T-helper 2 cell treated with Interferon-gamma antibody and Interleukin-4, amounts not matched to agents 100 ng/mL and 5 ng/mL, for 36 hours (primary cell): ENCODE data around the gene TOR1AIP1. TPM values are rescaled to one million over a fixed set of nuclear protein-coding genes. Genes with fewer than 3 reads are reported as not detected.
"Not testable (repeated sequence)": the region's sequence is repeated elsewhere in the genome, so short reads cannot be mapped to it uniquely, and the experiment has no call there.

ENCODE experiments used
- intact Hi-C: fragments of 100-400 bp; cut with micrococcal nuclease; formaldehyde crosslinking; loops from one replicate; pipeline ENCODE4 v1.15.1; 2023
- total RNA-seq: library from RNA; stranded (reverse); gene quantifications from 2 replicates; pipeline ENCODE4 v1.2.3, GENCODE V29; 2022

TOR1AIP1 gene
- total RNA-seq, 1 donor from 2014 or later = 90.5 TPM

DNA sequence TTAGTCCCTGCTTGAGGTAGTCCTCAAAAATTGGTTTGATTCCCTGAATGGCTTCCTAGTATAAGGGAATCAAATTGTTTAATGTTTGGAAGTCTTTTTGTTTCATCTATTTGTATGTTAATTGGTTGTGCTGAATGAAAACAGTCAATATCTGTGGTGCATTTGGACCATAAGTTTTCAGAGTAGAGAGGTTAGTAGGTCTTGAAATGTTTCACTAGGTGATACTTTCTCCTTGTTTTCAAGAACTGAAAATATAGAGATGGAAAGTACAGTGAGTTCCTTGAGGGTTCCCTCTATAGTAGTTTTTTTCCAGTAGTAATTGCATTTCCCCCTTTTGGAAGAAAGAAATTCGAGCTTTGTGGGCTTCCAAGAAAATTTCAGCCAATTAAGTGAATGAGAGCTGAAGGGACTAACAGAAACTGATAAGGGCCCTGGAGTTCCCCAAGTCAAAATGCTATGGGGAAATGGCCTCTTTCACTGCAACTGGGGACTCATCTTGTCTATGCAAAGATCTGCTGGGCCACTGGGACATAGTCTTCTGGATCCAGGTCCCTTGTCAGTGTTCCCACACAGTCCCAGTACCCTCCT, 53.9 kb downstream of the TOR1AIP1 start:
- intact Hi-C loops = no loop called here

DNA sequence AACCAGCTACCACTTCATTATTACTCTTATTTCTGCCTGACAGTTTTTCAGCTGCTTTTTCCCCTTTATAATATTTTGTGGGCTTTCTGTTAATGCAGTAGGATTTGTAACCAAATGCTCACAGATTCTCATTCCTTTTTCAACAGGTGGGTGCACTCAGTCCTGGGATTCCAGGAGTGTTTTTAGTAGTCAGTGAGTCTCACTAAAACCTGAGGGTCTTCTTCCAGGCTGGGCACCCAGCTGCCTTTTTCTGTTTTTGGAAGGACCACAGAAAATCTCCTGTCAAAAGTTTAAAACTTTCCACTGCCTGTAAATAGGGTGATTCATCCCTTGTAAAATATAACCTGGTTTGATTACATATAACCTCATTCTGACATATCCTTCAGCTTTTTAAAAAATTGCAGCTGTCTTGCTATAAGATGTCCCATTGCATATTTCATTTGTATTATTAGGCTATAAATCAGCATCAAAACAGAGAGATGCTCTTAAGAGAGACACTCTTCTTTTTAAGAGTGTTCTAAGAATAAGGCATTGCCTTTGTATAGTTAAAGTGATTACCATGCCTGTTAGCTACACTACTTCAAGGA, 55.7 kb downstream of the TOR1AIP1 start:
- intact Hi-C loops = no loop called here

DNA sequence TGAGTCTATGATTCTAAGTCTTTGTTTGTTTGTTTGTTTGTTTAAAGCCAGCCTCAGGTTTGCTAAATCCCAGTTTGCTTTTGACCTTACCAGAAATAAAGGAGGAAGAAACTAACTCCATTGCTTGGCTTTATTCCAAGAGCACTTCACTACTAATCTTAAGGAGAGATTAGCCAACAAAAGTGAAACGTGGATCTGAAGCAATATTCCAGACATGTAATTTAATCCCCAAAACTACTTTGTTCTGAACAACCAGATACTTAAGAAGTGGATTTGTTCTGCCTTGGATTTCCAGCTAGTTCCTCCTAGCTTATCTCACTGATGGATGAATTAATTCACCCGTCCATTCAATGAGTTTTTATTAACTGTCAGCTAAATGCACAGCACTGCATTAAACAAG, 56.7 kb downstream of the TOR1AIP1 start:
- intact Hi-C loops = no loop called here

DNA sequence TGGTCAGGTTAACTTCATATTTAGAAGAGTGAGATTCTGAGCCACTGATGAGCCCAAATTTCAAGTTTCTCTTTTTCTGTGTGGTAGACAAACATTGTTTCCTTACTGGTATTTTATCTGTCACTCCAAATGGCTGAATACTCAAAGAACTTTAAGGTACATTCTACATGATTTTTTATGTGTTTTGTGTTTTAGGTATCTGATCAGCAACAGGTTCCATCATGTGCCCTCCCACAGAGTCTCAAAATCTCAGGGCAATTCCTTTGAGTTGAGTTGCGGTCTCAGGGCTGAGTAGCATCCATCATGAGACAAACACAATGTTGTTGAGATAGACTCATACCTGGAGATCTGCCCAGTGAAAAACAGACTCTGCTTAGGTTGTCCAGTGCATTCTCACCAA, 57.9 kb downstream of the TOR1AIP1 start:
- intact Hi-C loops = no loop called here

DNA sequence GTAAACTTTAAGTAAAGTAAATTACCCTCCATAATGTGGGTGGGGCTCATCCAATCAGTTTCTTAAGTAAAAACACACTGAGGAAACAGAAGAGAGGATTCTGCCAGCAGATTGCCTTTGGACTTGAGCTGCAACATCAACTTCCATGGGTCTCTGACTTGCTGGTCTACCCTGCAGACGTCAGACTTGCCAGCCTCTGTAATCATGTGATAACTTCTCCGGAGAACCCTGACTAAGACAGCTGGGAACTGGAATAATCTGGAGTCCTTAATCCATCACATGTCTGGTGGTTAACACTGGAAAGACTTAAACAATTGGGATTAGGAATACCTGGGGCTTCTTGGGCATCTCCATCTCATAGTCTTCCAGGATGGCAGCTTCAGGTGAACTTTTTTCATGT, 59.4 kb downstream of the TOR1AIP1 start:
- intact Hi-C loops = no loop called here

DNA sequence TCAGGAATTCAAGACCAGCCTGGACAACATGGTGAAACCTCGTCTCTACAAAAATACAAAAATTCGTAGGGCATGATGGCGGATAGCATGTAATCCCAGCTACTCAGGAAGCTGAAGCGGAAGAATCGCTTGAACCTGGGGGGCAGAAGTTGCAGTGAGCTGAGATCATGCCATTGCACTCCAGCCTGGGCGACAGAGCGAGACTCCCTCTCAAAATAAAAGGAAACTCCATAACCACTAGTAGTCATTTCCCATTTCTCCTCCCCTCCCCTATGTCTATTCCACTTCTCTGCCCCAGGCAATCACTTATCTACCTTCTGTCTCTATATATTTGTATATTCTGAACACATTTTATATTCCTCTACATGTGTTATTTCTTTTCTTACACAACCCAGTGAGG, 68.6 kb downstream of the TOR1AIP1 start:
- intact Hi-C loops = loop anchor here (5.0 to 10.0 kb wide), 4 partner anchors 583 to 1134 kb away; partner anchors contain the start of genes AXDND1, FAM20B, IER5 and XPR1

DNA sequence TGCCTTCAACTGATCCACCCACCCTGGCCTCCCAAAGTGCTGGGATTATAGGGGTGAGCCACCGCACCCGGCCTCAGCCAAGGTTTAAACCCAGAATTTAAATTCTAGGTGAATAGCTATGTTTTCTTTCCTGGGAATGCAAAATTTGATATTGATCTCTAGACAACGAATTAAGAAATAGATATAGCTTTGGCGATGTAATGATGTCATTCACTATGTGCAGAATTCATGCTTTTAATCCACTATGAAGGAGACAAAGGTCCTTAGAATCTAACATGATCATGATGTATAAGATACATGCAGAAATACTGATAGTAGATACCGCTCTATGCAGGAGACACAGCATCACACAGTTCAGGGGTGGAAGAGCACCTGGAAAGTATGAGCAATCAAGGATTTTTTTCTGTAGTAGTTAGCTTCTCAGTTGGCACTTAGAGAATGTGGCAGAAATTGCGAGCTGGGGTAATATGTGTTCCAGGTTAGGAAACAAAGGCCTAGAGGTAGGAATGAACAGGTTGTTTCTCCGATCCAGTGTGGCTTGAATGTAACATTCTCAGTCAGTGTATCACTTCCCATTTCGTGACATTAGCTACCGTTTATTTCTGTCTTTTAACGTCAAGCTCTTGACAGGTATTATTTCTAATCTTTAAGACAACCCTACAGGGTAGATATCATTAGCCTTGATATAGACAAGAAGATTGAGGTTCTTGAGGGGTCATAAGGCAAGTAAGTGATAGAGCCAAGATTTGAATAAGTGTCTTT, 69.5 kb downstream of the TOR1AIP1 start:
- intact Hi-C loops = loop anchor here (5.0 to 10.0 kb wide), 4 partner anchors 584 to 1133 kb away; partner anchors contain the start of genes AXDND1, FAM20B, IER5 and XPR1

DNA sequence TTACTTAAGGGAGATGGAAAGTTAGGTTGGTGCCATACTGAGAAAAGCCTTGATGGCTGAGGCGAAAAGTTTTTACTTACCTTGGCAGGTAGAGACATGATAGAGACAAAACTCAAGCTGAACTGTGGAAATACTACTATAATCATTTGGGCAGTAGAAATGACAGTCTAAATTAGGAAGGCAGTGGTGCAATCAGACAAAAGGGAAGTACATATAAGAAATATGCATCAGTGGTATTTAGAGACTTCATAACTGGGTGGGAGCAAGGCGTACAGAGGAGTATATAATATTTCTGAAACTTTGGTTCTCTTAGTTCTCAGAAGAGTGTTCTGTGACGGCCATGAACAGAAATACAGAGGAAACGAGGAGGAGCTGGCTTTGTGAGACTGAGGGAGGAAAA, 70.1 kb downstream of the TOR1AIP1 start:
- intact Hi-C loops = loop anchor here (5.0 to 10.0 kb wide), 4 partner anchors 585 to 1133 kb away; partner anchors contain the start of genes AXDND1, FAM20B, IER5 and XPR1

DNA sequence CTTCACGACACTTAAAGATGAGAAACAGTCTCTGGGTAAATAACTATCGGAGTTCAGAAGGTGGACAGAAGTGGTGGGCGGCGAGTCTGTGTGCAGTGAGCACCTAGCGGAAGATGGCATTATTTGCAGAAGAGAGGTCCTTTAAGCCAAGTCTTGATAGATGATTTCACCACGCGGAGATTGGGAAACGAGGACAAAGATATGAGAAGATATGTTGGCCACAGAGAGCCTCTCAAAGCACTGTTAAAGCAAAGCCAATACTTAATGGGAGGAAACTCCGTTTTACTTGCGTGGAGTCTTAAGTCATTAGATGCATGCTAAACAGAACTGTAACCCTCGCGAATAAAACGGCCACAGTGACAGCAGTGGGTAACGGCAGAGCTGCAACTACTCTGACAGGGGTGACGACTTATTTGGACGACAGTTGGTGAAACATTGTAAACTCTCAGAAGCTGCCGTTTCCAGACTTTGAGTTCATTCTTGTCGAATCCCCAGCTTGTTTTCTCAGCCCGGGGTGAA, 71.9 kb downstream of the TOR1AIP1 start:
- intact Hi-C loops = loop anchor here (1.0 to 10.0 kb wide), 8 partner anchors 72 to 1131 kb away; partner anchors contain the start of genes ACBD6, AXDND1, FAM20B and IER5

DNA sequence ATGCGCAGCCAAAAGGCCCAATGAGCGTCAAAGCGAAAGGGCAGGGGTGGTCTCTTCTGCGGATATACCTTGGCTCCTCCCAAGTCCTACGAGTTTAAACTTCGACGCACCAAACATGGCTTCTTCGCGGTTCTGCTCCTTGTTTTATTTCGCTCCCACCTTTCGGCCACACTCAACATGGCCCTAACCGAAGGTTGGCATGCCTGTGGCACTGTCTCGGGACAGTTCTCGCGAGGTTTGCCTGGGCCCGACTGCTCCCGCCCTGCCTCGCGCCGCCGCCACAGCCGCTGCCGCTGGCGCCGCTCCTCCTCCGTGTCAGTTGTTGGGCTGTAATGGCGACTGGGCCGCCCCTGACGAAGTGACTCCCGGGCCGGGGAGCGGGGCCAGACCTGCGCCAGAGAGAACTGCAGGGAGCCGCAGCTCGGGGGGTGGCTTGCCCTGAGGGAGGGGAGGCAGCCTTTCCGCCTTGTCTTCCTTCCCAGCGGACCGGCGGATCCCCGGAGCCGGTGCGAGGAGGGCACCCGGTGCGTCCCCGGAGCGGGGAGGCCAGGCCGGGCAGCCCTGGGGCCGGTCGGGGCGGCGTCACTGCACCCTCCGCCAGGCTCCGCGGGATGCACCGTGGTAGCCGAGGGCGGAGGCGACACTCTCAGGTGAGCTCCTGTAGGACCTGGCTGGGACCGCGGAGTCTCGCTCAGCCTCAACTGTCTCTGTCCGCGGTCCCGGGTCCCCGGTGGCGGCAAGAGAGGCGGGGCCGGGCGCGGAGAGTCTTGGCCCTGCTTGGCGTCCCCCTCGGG, 72.6 kb downstream of the TOR1AIP1 start, which contains the start of gene CEP350:
CEP350 (plus strand) TSS at position 318 of the 794 bp plus-strand sequence. CDS start 31,372 bp downstream, outside the sequence.
- intact Hi-C loops = loop anchor here (1.0 to 10.0 kb wide), 8 partner anchors 72 to 1130 kb away; partner anchors contain the start of genes ACBD6, AXDND1, FAM20B and IER5

DNA sequence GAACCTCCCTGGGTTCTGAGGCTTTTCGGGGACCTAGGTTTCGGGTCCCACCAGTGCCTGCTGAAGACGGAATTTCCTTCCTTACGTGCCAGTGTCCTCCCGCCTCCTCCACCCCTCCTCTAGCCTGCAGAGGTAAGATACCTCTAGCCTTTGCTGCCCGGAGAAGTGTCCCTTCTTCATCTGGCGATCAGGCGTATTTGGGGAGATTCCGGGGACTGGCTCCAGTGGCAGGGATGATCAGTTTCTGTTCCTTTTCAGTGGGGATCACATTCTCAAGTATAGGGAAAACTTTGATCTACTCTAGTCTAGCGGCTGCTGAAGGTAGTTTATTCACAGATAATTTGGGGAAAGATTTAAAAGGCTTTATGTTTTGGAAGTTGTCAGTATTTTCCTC, 73.2 kb downstream of the TOR1AIP1 start:
- intact Hi-C loops = loop anchor here (10.0 kb wide), 3 partner anchors 680 to 1130 kb away; partner anchors contain the start of genes FAM20B, IER5 and XPR1

DNA sequence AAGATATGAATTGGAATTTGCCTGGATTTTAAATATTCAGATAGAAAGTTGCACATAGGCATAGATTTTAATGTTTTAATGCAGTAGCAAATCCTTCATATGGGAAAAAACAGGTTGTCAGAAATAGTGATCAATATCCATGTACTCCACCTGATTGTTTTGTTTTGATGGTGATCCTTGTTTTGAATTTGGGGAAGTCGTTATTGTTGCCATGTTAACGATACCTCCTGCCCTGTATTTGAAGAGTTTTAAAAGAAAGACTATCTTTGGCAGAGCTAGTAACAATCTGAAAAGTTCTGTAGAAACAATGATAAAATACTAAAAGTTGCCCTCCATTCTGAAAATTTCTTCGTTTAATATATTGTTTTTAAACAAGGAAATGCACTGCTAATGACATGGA, 73.6 kb downstream of the TOR1AIP1 start:
- intact Hi-C loops = loop anchor here (10.0 kb wide), 3 partner anchors 679 to 1129 kb away; partner anchors contain the start of genes FAM20B, IER5 and XPR1

DNA sequence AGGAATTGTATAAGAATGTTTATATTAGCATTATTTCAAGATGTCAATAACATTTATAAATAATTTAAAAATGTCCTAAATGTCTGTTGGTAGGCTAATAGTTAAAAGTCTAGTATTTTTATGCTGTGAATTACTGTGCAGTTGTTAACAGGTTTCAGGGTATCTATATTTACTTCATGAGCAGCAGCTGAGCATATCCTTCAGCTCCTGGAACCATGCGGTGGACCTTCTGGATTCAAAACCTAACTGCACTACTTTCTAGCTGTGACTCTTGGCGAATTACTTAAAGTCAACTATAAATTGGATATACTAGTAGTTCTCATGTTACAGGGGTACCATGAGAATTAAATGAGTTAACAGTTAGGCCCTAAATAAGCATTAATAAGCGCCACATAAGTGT, 76.3 kb downstream of the TOR1AIP1 start:
- intact Hi-C loops = loop anchor here (10.0 kb wide), 3 partner anchors 676 to 1126 kb away; partner anchors contain the start of genes FAM20B, IER5 and XPR1

DNA sequence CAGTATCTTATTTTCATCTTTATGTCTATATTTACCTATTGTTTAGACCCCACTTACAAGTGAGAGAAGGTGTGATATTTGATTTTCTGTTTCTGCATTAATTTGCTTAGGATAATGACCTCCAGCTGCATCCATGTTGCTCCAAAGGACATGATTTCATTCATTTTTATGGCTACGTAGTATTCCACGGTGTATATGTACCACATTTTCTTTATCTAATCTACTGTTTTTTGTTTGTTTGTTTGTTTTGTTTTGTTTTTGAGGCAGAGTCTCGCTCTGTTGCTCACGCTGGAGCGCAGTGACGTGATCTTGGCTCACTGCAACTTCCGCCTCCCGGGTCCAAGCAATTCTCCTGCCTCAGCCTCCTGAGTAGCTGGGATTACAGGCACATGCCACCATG, 80.1 kb downstream of the TOR1AIP1 start:
- intact Hi-C loops = not testable (repeated sequence)

DNA sequence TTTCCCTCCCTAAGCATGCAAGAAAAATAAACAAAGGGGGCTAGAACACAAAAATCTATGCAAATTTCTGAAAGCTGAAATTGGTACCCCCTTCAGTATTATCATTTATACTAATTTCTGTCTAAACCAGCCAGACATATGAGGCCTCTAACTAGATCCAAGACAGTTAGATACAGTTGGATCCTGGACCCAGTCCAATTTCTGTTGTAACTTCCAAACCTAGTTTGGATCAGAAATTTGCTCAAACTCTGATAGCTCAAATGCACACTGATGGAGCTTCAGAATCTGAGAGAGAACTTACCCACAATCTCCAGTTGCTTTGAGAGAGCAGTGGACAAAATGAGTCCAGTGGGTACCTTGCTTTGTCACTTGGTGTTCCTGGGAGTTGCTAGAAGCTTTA, 84.5 kb downstream of the TOR1AIP1 start:
- intact Hi-C loops = no loop called here

DNA sequence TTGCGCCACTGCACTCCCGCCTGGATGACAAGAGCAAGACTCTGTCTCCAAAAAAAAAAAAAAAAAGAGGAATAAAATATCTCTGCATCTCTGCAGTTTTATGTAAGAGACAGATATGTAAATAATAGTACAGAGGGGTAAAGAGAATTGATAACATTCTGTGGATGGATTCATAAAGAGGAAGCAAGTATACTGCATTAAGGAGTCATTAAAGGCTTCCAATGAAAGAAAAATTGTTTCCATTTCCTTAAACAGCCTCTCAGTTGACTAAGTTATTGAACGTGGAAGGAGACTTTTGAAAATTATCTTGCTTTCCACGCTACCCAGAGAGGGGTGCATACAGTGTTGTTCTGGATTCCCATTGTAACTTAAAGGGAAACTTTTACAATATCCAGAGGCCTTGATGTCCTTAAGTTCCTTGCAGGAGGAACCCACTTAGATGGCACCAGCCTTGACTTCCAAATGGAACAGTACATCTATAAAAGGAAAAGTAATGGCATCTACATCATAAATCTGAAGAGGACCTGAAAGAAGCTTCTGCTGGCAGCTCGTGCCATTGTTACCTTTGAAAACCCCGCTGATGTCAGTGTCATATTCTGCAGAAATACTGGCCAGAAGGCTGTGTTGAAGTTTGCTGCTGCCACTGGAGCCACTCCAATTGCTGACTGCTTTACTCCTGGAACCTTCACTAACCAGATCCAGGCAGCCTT, 86.4 kb downstream of the TOR1AIP1 start:
- intact Hi-C loops = no loop called here

DNA sequence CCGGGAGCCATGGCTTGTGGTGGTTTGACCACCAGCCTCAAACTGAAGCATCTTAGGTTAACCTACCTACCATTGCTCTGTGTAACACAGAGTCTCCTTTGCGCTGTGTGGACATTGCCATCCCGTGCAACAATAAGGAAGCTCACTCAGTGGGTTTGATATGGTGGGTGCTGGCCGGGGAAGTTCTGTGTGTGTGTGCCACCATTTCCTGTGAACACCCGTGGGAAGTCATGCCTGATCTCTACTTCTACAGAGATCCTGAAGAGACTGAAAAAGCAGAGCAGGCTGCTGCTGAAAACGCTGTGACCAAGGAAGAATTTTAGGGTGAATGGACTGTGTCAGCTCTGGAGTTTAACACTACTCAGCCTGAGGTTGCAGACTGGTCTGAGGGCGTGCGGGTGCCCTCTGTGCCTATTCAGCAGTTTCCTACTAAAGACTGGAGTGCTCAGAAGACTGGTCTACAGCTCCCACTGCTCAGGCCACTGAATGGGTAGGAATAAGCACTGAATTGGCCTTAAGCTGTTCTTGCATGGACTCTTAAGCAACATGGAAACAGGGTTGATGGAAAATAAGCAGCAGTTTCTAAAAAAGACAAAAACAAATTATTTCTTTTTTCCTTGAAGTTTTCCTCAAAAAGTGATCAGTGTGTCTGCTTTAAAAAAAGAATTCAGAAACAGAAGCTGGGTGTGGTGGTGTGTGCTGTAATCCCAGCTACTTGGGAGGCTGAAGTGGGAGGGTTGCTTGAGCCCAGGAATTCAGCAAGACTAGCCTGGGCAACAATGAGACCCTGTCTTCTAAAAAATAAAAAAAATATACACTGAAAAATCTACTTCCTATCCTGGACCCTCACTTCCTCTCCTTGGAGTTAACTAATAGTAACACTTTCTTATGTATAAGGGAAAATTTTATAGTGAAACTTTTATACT, 87.2 kb downstream of the TOR1AIP1 start:
- intact Hi-C loops = no loop called here
